HG03045 (cell line): Measurements from ENCODE around the gene CPNE8.

Experiments
- ATAC-seq: cut with Tn5 transposase; IDR thresholded peaks from one replicate; pipeline ENCODE4 v1.9.1; 2021; ENCODE audit warnings: mild to moderate bottlenecking, moderate library complexity; ENCODE audit not compliant: unreplicated experiment

CPNE8 gene

GRCh38 chr12:38905480-38906351, at the start of gene CPNE8:
Gene CPNE8, minus strand, starts transcription at chr12:38905591. Its CDS starts 57 bp downstream, at chr12:38905534.
- peak; percentile 63 for ATAC-seq

DNA sequence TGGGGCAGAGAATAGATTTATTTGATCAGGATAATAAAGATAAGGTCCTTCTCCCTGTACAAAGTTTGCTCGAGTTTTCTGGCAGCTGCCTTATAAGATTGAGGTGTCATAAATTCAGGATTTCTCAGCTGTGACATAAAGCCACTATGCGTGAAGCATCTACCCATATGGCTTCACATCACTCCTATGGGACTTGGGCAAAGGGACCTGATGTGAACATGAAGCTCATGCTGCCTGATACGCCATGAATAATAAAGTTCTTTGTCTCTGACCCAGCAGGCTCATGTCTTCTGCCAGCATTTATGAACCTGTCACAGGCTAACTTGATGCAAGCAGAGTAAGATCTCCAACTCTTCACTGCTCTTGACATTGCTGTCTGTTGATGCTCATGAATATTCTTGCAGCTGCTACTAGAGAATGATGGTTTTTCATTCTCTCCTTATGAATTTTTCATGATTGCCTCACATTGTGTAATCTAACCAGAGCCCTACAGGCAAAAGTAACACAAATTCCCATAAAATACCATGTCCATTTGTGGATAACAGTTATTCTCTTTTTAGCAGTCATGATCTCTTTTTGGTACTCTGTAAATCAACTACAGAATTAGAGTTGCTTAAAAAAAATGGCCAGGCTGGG, 49.0 kb upstream of the CPNE8 start:
- ATAC-seq = no peak

- no peak for ATAC-seq
Observed at GRCh38 chr12:38949363-38949762, 44.0 kb upstream of the CPNE8 start.

- no peak for ATAC-seq
Observed at GRCh38 chr12:38934686-38935085, 29.3 kb upstream of the CPNE8 start.

GRCh38 chr12:38934078-38934584, 28.7 kb upstream of the CPNE8 start:
- ATAC-seq = no peak

GRCh38 chr12:38932320-38932719, 26.9 kb upstream of the CPNE8 start:
- no peak for ATAC-seq

DNA sequence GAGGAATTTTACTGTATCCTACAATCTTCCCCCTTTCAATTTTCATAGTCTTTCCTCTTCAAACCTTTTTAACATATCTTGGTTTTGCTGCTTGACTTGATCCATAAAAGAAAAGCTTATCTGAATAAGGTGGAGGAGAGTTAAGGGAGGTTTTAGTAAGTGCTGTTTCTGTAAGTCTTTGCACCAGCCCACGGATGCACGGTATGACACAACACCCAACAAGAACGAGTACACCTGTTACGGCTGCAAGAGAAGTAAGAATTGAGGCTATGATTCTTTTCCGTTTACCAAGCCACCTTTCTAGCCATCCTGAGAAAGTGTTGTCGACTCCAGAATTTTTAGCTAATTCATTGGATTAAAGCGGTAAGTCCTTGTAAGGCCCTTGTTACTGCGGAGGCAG, 26.1 kb upstream of the CPNE8 start:
- ATAC-seq = no peak

GRCh38 chr12:38930990-38931389, 25.6 kb upstream of the CPNE8 start:
- no peak for ATAC-seq

DNA sequence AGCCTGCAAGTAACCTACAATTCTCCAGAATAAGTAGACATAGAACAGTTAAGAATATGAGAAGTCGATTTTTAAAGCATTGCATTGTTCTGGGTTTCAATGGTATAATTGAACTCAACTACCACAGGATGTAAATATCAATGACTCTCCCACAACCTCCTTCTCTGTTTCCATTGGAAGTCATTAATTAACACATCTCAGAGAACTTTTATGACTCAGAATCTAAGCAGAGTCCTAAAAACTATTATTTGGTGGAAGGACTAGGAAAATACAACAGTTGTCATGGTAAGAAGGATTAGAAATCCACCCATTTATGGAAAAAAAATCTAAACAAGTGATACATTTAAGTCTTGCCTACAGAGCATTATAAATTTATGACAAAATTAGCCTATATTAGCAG, 21.1 kb upstream of the CPNE8 start:
- ATAC-seq = no peak

DNA sequence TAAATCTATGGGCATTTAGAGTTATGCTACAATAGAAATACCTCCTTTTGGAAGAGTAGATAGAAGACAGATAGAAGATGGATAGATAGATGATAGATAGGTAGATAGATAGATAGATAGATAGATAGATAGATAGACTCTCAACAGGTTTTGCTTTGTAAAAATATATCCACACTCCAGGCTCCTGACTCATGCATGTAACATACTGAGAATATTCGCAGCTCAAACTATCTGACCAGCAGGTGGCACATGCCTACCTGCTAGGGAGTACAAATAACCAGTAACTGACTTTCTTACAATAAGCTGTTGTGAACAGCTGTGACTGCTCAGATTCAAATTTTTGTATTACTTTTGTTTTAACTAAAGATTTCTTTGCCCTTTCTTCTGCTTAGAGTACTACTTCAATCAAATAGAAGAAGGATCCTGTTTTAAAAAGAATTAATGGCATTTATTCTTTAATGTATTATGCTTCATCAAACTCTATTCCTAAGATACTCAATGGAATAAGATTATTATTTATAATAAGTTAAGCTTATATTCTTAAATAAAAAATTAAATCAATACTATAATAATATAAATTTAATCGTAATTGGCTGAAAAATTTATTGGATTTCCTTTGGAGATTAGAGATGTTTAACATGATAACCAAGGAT, 15.8 kb upstream of the CPNE8 start:
- ATAC-seq = no peak

GRCh38 chr12:38919191-38919590, 13.8 kb upstream of the CPNE8 start:
- no peak for ATAC-seq

DNA sequence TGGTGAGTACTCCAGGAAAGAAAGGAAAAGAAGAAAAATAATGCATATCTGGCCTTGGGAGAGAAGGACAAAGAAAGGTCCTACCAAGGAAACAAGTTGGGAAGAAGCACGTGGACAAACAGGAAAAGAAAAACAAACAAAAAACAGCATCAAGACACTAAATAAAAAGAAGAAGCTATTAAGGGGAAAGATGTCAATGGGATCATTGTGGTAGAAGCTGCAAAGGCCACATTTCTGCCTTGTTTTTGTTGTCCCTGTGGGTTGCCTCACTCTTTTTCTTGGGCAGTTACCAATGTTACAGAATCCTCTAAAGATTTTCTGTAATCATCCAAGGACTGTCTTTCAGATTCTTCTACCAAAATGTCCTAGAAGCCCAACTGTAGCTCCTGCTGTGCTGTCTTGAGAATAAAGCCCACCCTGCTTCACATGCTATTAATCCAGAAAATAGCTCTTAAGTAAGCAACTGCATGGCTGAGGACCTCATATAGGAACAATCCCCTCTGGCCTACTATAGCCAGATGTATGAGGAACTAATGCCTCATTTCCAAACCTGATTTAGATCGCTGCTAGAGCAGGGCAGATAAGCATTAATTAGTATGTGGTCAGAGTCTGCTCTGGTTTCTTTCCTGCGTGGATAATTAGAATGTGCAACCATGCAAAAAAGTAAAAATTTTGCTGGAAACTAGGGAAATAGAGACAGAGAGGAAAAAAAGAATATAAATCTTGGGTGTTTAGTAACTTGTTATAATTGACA, 10.2 kb upstream of the CPNE8 start:
- ATAC-seq = no peak

- ATAC-seq = no peak
Observed at GRCh38 chr12:38912116-38912515, 6.7 kb upstream of the CPNE8 start.

DNA sequence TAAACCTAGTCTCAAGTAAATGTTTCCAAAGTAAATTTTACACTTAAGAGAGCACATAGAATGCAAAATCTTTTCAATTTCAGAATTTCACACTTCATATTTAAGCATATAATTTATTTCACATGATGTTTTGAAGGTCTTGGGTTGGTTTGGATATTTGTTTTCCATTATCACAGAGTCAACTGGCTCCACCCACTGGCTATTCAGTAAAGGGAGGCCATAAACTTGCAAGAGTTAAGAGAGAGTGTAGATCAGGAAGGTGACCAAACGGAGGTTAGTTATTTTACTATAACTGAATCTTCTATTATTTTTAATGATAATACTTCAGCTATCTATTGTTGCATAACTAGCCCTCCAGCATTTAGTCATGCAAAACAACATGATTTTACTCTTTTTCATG, 6.2 kb upstream of the CPNE8 start:
- ATAC-seq = no peak

DNA sequence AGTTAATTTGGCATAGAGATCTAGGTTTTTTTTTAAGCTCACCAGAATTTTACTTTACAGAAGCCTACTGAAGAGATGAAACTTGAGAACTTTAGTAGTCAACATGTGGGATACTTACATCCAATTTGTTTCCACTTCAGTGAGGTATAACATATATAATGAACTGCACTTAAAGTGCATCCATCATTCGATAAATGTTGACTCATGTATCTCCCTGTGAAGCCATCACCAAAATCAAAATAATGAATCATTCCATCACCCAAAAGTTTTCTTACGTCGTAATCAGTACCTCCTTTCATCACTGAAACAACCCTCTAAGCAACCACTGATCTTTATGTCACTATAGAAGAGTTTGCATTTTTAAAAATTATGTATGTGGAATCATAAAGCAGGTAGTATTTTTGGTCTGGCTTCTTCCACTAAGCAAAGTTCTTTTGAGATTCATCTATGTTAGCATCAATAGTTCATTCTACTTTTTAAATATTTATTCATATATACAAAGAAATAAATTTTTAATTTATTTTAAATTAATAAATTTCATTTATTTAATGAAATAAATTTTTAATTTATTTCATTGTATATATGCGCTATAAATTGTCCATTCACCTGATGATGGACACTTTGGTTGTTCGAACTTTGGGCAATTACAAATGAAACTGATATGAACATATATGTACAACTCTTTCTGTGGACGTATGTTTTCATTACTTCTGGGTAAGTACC, 2.0 kb upstream of the CPNE8 start:
- ATAC-seq = no peak

DNA sequence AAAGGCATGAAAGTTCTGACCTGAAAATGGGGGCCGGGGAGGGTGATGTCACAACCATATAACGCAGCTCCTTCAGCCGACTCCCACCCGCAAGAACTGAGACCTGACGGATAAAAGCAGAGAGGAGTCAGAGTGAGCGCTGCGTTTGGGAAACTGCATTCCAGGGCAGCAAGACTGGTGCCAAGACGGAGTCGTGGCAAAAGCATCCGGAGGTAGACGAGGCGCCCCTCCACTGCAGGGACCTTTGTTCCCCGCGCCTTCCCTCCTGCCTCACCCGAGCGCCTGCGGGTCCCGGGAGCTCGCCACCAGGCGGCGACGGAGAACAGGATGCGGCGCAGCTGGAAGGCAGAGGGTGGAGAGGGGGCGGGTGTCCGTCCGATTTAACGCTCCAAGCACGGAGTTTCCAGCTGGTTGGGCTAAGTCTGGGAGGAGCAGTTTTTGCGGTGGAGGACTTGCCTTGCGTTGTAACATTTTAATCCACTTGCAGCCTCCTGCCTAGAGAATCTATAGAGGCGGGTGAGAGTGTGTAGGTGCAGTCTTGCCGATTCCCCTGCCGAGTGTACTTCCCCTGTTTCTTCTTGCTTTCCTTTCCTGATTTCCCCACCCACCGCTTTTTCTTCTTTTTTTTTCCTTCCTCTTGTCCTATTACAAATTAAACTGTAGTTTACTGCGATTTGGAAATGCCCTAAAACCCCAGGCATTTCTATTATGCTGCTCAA, 1.2 kb upstream of the CPNE8 start:
- ATAC-seq = peak; percentile 58

GRCh38 chr12:38904537-38905479, 583 bp downstream of the CPNE8 start:
- peak; percentile 67 for ATAC-seq

DNA sequence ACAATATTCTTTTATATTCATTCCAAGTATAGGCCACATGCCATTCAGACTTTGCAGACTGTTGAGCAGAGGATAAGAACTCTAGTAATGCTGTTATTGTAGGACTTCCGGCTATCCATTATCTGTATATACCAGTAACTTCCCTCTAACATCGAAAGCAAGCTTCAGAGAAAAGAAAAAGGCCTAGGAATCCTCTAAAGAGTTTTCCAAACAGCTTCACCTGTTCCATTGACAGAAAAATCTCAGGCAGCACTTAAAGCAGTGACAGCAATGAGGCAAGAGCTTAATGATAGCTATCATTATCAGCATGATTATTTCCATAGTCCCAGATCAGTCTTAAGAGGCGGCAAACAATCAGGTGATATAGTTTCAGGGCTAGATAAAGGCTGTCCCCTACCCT, 1.8 kb downstream of the CPNE8 start:
- no peak for ATAC-seq
